HG02571 (cell line): ENCODE results near the gene CTSO.
"Not testable (repeated sequence)": the region's sequence is repeated elsewhere in the genome, so short reads cannot be mapped to it uniquely, and the experiment has no call there.

Experiments used
- ATAC-seq: cut with Tn5 transposase; IDR thresholded peaks from one replicate; pipeline ENCODE4 v1.9.1; 2021; ENCODE audit warnings: mild to moderate bottlenecking, moderate library complexity; ENCODE audit not compliant: unreplicated experiment

The CTSO gene

GRCh38 chr4:155908187-155909139 lies 45.2 kb downstream of the CTSO start:
- peak; percentile 67 for ATAC-seq

- no peak for ATAC-seq
Observed at GRCh38 chr4:155907556-155907955, 46.1 kb downstream of the CTSO start.

- ATAC-seq = no peak
Observed at GRCh38 chr4:155906554-155907247, 47.0 kb downstream of the CTSO start.

GRCh38 chr4:155904331-155904730 lies 49.3 kb downstream of the CTSO start:
- ATAC-seq = no peak

GRCh38 chr4:155903453-155903852 lies 50.2 kb downstream of the CTSO start, which contains the start of gene TDO2:
Gene TDO2 (plus strand): TSS chr4:155903696. CDS start chr4:155903759, 63 bp downstream.
- ATAC-seq = no peak

GRCh38 chr4:155901013-155901412 lies 52.7 kb downstream of the CTSO start:
- ATAC-seq = no peak

- no peak for ATAC-seq
Observed at GRCh38 chr4:155900381-155900780, 53.3 kb downstream of the CTSO start.

- no peak for ATAC-seq
Observed at GRCh38 chr4:155899891-155900290, 53.8 kb downstream of the CTSO start.

- ATAC-seq = not testable (repeated sequence)
Observed at GRCh38 chr4:155898371-155898770, 55.3 kb downstream of the CTSO start.

- ATAC-seq = no peak
Observed at GRCh38 chr4:155891058-155891457, 62.6 kb downstream of the CTSO start.

GRCh38 chr4:155889946-155890345 lies 63.7 kb downstream of the CTSO start:
- ATAC-seq = no peak

- ATAC-seq = peak; percentile 87
Observed at GRCh38 chr4:155889031-155889793, 64.5 kb downstream of the CTSO start.

GRCh38 chr4:155887847-155888570 lies 65.7 kb downstream of the CTSO start:
- ATAC-seq = no peak

GRCh38 chr4:155887045-155887444 lies 66.6 kb downstream of the CTSO start:
- no peak for ATAC-seq

- ATAC-seq = no peak
Observed at GRCh38 chr4:155885666-155886065, 68.0 kb downstream of the CTSO start.

GRCh38 chr4:155883895-155884294 lies 69.8 kb downstream of the CTSO start:
- ATAC-seq = no peak

GRCh38 chr4:155881555-155881954 lies 72.1 kb downstream of the CTSO start:
- ATAC-seq = peak; percentile 55

GRCh38 chr4:155879767-155880166 lies 73.9 kb downstream of the CTSO start:
- ATAC-seq = no peak

GRCh38 chr4:155878611-155879010 lies 75.1 kb downstream of the CTSO start:
- no peak for ATAC-seq

- ATAC-seq = no peak
Observed at GRCh38 chr4:155877971-155878370, 75.7 kb downstream of the CTSO start.
